ENCODE measurements around the gene PRR15.

The PRR15 gene

DNA sequence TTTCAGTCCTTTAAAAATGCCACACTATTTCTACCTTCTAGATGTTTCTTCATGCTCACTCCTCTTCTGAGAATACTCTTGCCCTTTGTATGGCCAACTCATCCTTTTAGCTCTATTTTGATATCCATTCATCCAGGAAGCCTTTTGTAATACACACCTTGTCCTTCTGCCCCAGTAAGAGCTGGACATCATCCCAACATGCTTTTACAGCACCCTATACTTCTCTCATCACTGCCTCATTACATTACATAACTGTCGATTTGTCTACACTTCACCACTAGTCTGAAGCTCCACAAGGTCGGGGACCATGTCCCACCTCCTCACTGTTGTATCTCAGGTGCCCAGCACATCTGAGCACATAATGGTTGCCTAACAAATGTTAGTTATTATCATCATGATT is 29.2 kb downstream of the PRR15 start:
- no peak for DNase-seq (ENCODE audit: low spot score)
- TF ChIP-seq, protein P1, sequence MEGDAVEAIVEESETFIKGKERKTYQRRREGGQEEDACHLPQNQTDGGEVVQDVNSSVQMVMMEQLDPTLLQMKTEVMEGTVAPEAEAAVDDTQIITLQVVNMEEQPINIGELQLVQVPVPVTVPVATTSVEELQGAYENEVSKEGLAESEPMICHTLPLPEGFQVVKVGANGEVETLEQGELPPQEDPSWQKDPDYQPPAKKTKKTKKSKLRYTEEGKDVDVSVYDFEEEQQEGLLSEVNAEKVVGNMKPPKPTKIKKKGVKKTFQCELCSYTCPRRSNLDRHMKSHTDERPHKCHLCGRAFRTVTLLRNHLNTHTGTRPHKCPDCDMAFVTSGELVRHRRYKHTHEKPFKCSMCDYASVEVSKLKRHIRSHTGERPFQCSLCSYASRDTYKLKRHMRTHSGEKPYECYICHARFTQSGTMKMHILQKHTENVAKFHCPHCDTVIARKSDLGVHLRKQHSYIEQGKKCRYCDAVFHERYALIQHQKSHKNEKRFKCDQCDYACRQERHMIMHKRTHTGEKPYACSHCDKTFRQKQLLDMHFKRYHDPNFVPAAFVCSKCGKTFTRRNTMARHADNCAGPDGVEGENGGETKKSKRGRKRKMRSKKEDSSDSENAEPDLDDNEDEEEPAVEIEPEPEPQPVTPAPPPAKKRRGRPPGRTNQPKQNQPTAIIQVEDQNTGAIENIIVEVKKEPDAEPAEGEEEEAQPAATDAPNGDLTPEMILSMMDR (IDR thresholded peaks at IDR 0.05; ENCODE audit: extremely low read depth, missing control alignments): no peak

DNA sequence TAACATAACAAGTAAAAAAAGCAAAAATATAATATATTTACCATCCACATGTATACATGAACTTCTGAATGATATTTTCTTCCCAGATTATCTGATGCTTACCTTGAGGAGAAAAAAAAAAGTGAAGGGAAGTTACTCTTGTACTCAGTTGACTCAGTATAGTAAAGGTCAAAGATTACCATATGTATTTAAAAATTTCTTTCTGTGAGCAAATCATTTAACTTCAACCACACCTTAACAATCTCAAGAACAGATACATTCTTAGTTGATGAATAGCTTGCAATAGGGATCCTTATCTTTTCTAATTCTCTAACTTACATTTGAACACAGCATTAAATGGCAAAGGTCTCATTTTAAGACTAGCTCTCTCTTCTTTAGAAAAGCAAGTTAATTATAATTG is 29.8 kb downstream of the PRR15 start:
- no peak for DNase-seq (ENCODE audit: low spot score)
- TF ChIP-seq, protein P1 (IDR thresholded peaks at IDR 0.05; ENCODE audit: extremely low read depth, missing control alignments): no peak

DNA sequence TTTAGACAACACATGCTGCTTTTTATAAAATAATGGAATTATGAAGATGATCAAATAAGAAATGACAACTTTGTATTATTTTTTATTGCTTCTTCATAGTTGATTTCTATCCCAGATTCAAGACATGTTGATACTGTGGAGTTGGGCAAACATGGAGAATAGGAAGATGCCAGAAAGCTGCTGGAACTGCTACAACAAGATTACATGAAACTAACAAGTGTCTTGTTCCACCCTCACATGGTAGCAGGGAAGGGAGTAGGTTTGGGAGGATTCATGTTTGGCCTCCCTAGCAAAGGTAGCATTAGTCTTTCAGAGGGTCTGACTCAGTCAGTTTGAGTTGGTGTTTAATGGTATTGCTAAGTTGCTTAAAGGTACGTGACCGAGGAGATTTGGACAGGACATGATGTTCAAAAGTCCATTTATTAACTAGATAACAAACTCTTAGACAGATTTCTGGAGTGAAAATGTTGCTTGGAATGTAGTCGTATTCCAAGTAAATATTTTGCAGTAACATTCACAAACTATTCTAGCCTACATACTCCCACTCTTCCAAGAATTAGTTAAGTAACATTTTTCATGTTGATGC is 33.1 kb downstream of the PRR15 start:
- TF ChIP-seq, protein P1 (IDR thresholded peaks at IDR 0.05; ENCODE audit: extremely low read depth, missing control alignments): no peak

DNA sequence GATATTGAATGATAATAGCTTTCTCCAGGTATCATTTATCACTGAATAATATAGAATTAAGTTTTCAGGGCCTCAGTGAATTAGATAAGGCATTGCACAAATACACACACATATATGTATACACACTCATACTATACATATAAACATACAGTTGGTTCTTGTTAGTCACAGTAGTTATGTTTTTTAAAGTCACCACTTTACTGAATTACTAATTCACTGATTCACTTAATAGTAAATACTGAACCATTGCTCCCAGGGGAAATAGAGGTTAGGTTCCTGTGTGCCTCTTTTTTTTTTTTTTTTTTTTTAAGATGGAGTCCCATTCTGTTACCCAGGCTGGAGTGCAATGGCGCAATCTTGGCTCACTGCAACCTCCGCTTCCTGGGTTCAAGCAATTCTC is 33.6 kb downstream of the PRR15 start:
- TF ChIP-seq, protein P1 (IDR thresholded peaks at IDR 0.05; ENCODE audit: extremely low read depth, missing control alignments): no peak

More for the DNA sequence above, 33.1 kb downstream of the PRR15 start:
- no peak for DNase-seq (ENCODE audit: low spot score)

DNA sequence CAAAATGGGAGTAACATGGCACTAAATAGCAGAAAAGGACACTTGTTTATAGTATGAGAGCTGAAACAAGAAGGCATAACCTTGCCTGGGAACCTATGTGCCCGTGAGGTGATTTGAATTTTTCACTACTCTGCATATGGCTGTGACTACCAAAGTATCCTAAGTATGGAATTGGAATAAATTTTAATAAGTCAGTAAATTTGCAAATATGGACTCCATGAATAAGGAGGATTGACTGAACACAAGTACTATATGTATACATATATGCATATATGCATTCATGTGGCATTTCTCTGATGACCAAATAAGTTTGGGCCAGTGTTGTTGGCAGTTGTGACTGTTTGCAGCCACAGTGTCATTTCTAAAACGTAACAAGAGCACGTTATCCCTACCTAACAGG is 34.5 kb downstream of the PRR15 start:
- TF ChIP-seq, protein P1 (IDR thresholded peaks at IDR 0.05; ENCODE audit: extremely low read depth, missing control alignments): no peak
- DNase-seq (ENCODE audit: low spot score): no peak

More for the DNA sequence above, 33.6 kb downstream of the PRR15 start:
- no peak for DNase-seq (ENCODE audit: low spot score)

DNA sequence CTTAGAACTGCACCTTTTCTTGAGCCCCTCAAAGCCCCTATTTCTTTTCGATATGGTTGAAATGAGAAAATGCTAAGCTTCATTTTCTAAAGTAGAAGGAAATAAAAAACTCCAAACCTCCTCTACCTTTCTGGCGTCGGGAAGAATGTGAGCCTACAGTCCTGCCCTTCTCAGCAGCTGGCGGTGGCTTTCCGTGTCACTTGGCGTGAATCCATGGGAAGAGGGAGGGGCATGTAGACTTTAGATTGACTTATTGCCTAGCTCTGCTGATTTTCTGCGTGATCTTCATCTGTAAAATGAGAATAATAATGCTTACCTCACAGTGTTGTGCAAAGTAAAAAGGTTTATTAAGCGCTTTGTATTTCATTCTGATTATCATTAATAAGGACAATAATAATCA is 35.0 kb downstream of the PRR15 start:
- TF ChIP-seq, protein P1 (IDR thresholded peaks at IDR 0.05; ENCODE audit: extremely low read depth, missing control alignments): no peak
- no peak for DNase-seq (ENCODE audit: low spot score)

DNA sequence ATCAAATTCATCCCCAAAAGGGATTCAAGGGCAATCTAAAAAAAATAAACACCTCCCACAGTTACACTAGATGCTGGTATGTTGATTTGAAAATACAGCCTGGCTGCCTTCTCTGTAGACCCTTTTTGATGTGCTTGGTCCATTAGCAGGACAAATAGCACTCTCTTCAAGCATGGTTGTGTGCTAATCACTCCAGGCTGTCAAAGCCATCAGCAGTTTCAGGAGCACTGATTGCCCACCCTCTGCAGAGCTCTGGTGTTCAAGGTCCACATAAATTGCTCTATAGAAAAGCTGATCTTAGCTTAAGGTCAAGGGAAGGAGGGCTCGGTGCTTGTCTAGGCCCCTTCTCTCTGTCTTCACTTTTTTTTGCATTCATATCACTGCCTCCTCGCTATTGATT is 35.4 kb downstream of the PRR15 start:
- no peak for DNase-seq (ENCODE audit: low spot score)
- TF ChIP-seq, protein P1 (IDR thresholded peaks at IDR 0.05; ENCODE audit: extremely low read depth, missing control alignments): no peak
